Left ventricle myocardium inferior (tissue), 1 donor: ENCODE data around the gene MDFI. TPM values are rescaled to one million over a fixed set of nuclear protein-coding genes. Genes with fewer than 3 reads are reported as not detected.

Source experiments
- DNase-seq: peaks from one replicate; pipeline ENCODE4 v3.0.0-alpha.2; 2020
- H3K27ac ChIP-seq: fragments of 200-600 bp; replicated peaks from 2 replicates; pipeline ENCODE4 v1.8.0; 2021
- H3K27me3 ChIP-seq: fragments of 200-600 bp; 2 replicates; pipeline ENCODE4 v1.8.0; 2021; ENCODE audit warnings: low read depth
- H3K36me3 ChIP-seq: fragments of 200-600 bp; 2 replicates; pipeline ENCODE4 v1.8.0; 2021
- H3K4me1 ChIP-seq: fragments of 200-600 bp; 2 replicates; pipeline ENCODE4 v1.8.0; 2021
- H3K4me3 ChIP-seq: fragments of 200-600 bp; 2 replicates; pipeline ENCODE4 v1.8.0; 2021; ENCODE audit warnings: mild to moderate bottlenecking, moderate library complexity
- H3K9me3 ChIP-seq: fragments of 200-600 bp; replicated peaks from 2 replicates; pipeline ENCODE4 v1.8.0; 2021
- CTCF ChIP-seq: fragments of 200-600 bp; IDR thresholded peaks from 2 replicates; pipeline ENCODE4 v1.8.0; 2021; ENCODE audit warnings: antibody characterized with exemption, mild to moderate bottlenecking, borderline replicate concordance
- intact Hi-C: fragments of 100-400 bp; cut with micrococcal nuclease; formaldehyde crosslinking; loops from one replicate; pipeline ENCODE4 v1.11.0; 2022
- total RNA-seq: library from RNA; stranded (reverse); fragmentation: NEBNext Ultra II Directional; extraction: Animal tissue kit (Norgen Biotek cat#: 25700); gene quantifications from one replicate; pipeline ENCODE4 v1.2.1, GENCODE V29; 2021
- donor health status: DM: no; HTN: yes; CAD: no; lungs with severe emphysema.

MDFI gene
- total RNA-seq, 1 donor from 2014 or later, result 0.77 TPM

GRCh38 chr6:41651246-41651961, 13.1 kb downstream of the MDFI start:
- Histone ChIP-seq H3K27me3 (peaks cover 32% of the 10 kb centered on the region), H3K4me3 (no peak overlapping the region), H3K36me3 (no peaks in the 10 kb centered on the region), H3K4me1 (peaks cover 7% of the 10 kb centered on the region), H3K9me3 (no peaks in the 10 kb centered on the region), H3K27ac (no peak overlapping the region)
- no peak for TF ChIP-seq CTCF
- intact Hi-C loops, result no loop called here
- DNase-seq, result no peak

- no peak for TF ChIP-seq CTCF
- no peak for DNase-seq
These were observed 13.8 kb downstream of the MDFI start for GRCh38 chr6:41651962-41652657.

GRCh38 chr6:41652866-41653652, 14.8 kb downstream of the MDFI start:
- intact Hi-C loops, result no loop called here
- peaks cover 11% of the 10 kb centered on the region for H3K4me1 ChIP-seq
- no peaks in the 10 kb centered on the region for H3K36me3 ChIP-seq
- H3K27me3 ChIP-seq, result peaks cover 21% of the 10 kb centered on the region
- H3K4me3 ChIP-seq, result no peak overlapping the region
- no peaks in the 10 kb centered on the region for H3K9me3 ChIP-seq
- no peak for TF ChIP-seq CTCF
- DNase-seq, result no peak
- H3K27ac ChIP-seq, result no peak overlapping the region

More at GRCh38 chr6:41651962-41652657, 13.8 kb downstream of the MDFI start:
- Histone ChIP-seq H3K27ac (no peak overlapping the region), H3K27me3 (peaks cover 25% of the 10 kb centered on the region), H3K36me3 (no peaks in the 10 kb centered on the region), H3K9me3 (no peaks in the 10 kb centered on the region), H3K4me1 (peaks cover 11% of the 10 kb centered on the region), H3K4me3 (no peak overlapping the region)
- intact Hi-C loops, result no loop called here

GRCh38 chr6:41653691-41654090, 15.4 kb downstream of the MDFI start:
- DNase-seq, result no peak
- H3K4me1 ChIP-seq, result peaks cover 11% of the 10 kb centered on the region
- TF ChIP-seq CTCF, result no peak
- H3K36me3 ChIP-seq, result no peaks in the 10 kb centered on the region
- H3K27ac ChIP-seq, result no peak overlapping the region
- H3K27me3 ChIP-seq, result peaks cover 21% of the 10 kb centered on the region
- no peaks in the 10 kb centered on the region for H3K9me3 ChIP-seq
- H3K4me3 ChIP-seq, result no peak overlapping the region
- intact Hi-C loops, result no loop called here

GRCh38 chr6:41654151-41654697, 16.0 kb downstream of the MDFI start:
- DNase-seq, result no peak
- H3K4me3 ChIP-seq, result no peak overlapping the region
- peaks cover 20% of the 10 kb centered on the region for H3K27me3 ChIP-seq
- TF ChIP-seq CTCF, result no peak
- H3K27ac ChIP-seq, result no peak overlapping the region
- H3K36me3 ChIP-seq, result no peaks in the 10 kb centered on the region
- H3K9me3 ChIP-seq, result no peaks in the 10 kb centered on the region
- intact Hi-C loops, result no loop called here
- peaks cover 11% of the 10 kb centered on the region for H3K4me1 ChIP-seq
